ENCODE measurements around the gene EPHA2.
A peak's percentile ranks its signal among the peaks of the same experiment; 100 is the strongest.

GRCh38 chr1:16122350-16122881, 33.5 kb downstream of the EPHA2 start:
- TF ChIP-seq POLR2AphosphoS5 (IDR thresholded peaks at IDR 0.05; ENCODE audit: low read depth, low read length), result no peak; the same call in 1 of the 2 replicates
- TF ChIP-seq CTCF (IDR thresholded peaks at IDR 0.05), result no peak
- peak; percentile 3; the same call in 1 of the 2 replicates for TF ChIP-seq SIN3A (IDR thresholded peaks at IDR 0.05; ENCODE audit: borderline replicate concordance, insufficient read depth, low read depth, low read length)
